ENCODE results near the gene GJB2. TPM values are rescaled to one million over a fixed set of nuclear protein-coding genes. Genes with fewer than 3 reads are reported as not detected.

Gene GJB2
- total RNA-seq, 1 donor from 2014 or later = 0.77 TPM

- Histone ChIP-seq H3K36me3 (no peaks in the 10 kb centered on the region), H3K9me3 (no peaks in the 10 kb centered on the region), H3K4me1 (peaks cover 5% of the 10 kb centered on the region), H3K27me3 (ENCODE audit: low read depth) (peaks cover 38% of the 10 kb centered on the region), H3K27ac (no peak overlapping the region), H3K4me3 (no peak overlapping the region)
- intact Hi-C loops (cut with DNase I) = no loop called here
- ATAC-seq (peak in 1 of 2 donors; percentile 31), DNase-seq (no peak)
- no peak for TF ChIP-seq CTCF (IDR thresholded peaks at IDR 0.05)
These were observed 6.0 kb upstream of the GJB2 start for GRCh38 chr13:20198781-20199180.

GRCh38 chr13:20197361-20197834, 4.7 kb upstream of the GJB2 start:
- Histone ChIP-seq H3K9me3 (no peaks in the 10 kb centered on the region), H3K4me1 (peaks cover 19% of the 10 kb centered on the region), H3K36me3 (no peaks in the 10 kb centered on the region), H3K4me3 (no peak overlapping the region), H3K27me3 (ENCODE audit: low read depth) (peaks cover 47% of the 10 kb centered on the region), H3K27ac (no peak overlapping the region)
- TF ChIP-seq CTCF (IDR thresholded peaks at IDR 0.05) = peak; percentile 74
- ATAC-seq (peak; percentile 50 to 63), DNase-seq (no peak)
- intact Hi-C loops (cut with DNase I) = no loop called here

GRCh38 chr13:20195801-20196200, 3.1 kb upstream of the GJB2 start:
- Histone ChIP-seq H3K27ac (no peak overlapping the region), H3K9me3 (no peaks in the 10 kb centered on the region), H3K4me3 (no peak overlapping the region), H3K36me3 (no peaks in the 10 kb centered on the region), H3K27me3 (ENCODE audit: low read depth) (peaks cover 63% of the 10 kb centered on the region), H3K4me1 (peaks cover 29% of the 10 kb centered on the region)
- ATAC-seq (no peak), DNase-seq (no peak)
- intact Hi-C loops (cut with DNase I) = no loop called here
- TF ChIP-seq CTCF (IDR thresholded peaks at IDR 0.05) = no peak

GRCh38 chr13:20193907-20194631, 1.3 kb upstream of the GJB2 start:
- Histone ChIP-seq H3K4me1 (peaks cover 29% of the 10 kb centered on the region), H3K36me3 (no peaks in the 10 kb centered on the region), H3K4me3 (peak overlapping the region; percentile 60), H3K27ac (no peak overlapping the region), H3K27me3 (ENCODE audit: low read depth) (peaks cover 69% of the 10 kb centered on the region), H3K9me3 (no peaks in the 10 kb centered on the region)
- DNase-seq = no peak
- intact Hi-C loops (cut with DNase I) = no loop called here
- ATAC-seq = no peak
- TF ChIP-seq CTCF (IDR thresholded peaks at IDR 0.05) = no peak

GRCh38 chr13:20193162-20193906, 596 bp upstream of the GJB2 start:
- peaks cover 69% of the 10 kb centered on the region for H3K27me3 ChIP-seq (ENCODE audit: low read depth)
- H3K4me1 ChIP-seq = peaks cover 29% of the 10 kb centered on the region
- intact Hi-C loops (cut with DNase I) = no loop called here
- ATAC-seq = peak; percentile 11 to 20
- TF ChIP-seq CTCF (IDR thresholded peaks at IDR 0.05) = no peak
- H3K4me3 ChIP-seq = peak overlapping the region; percentile 60
- H3K9me3 ChIP-seq = no peaks in the 10 kb centered on the region
- no peak overlapping the region for H3K27ac ChIP-seq
- H3K36me3 ChIP-seq = no peaks in the 10 kb centered on the region
- no peak for DNase-seq
